ENCODE data around the gene CRYBA2.

Gene CRYBA2

GRCh38 chr2:218983263-218983933 is 9.8 kb downstream of the CRYBA2 start:
- DNase-seq (ENCODE audit: insufficient read length, low spot score) (no peak), FAIRE-seq (no peak)

GRCh38 chr2:218982586-218983262 is 10.5 kb downstream of the CRYBA2 start:
- DNase-seq (ENCODE audit: insufficient read length, low spot score) (no peak), FAIRE-seq (no peak)

- no peak for DNase-seq (ENCODE audit: insufficient read length, low spot score)
Observed at GRCh38 chr2:218981881-218982585, 11.2 kb downstream of the CRYBA2 start.

GRCh38 chr2:218981390-218981880 is 11.8 kb downstream of the CRYBA2 start:
- DNase-seq (ENCODE audit: insufficient read length, low spot score) (no peak), FAIRE-seq (no peak)

More at GRCh38 chr2:218981881-218982585, 11.2 kb downstream of the CRYBA2 start:
- no peak for FAIRE-seq

- no peak for FAIRE-seq
Observed at GRCh38 chr2:218980735-218981389, 12.4 kb downstream of the CRYBA2 start.

GRCh38 chr2:218979846-218980734 is 13.1 kb downstream of the CRYBA2 start:
- peak; percentile 85 for DNase-seq (ENCODE audit: insufficient read length, low spot score)
- FAIRE-seq = peak; percentile 85

More at GRCh38 chr2:218980735-218981389, 12.4 kb downstream of the CRYBA2 start:
- no peak for DNase-seq (ENCODE audit: insufficient read length, low spot score)

GRCh38 chr2:218975060-218975777 is 18.0 kb downstream of the CRYBA2 start:
- FAIRE-seq (no peak), DNase-seq (ENCODE audit: insufficient read length, low spot score) (no peak)

- FAIRE-seq (no peak), DNase-seq (ENCODE audit: insufficient read length, low spot score) (no peak)
Observed at GRCh38 chr2:218970894-218971293, 22.3 kb downstream of the CRYBA2 start.

GRCh38 chr2:218964041-218964771 is 29.0 kb downstream of the CRYBA2 start:
- peak; percentile 68 for FAIRE-seq
- no peak for DNase-seq (ENCODE audit: insufficient read length, low spot score)

GRCh38 chr2:218963601-218964000 is 29.6 kb downstream of the CRYBA2 start:
- DNase-seq (ENCODE audit: insufficient read length, low spot score) = no peak
- no peak for FAIRE-seq

GRCh38 chr2:218962859-218963492 is 30.2 kb downstream of the CRYBA2 start:
- no peak for DNase-seq (ENCODE audit: insufficient read length, low spot score)

GRCh38 chr2:218961651-218962570 is 31.3 kb downstream of the CRYBA2 start:
- DNase-seq (ENCODE audit: insufficient read length, low spot score) = no peak

More at GRCh38 chr2:218962859-218963492, 30.2 kb downstream of the CRYBA2 start:
- no peak for FAIRE-seq

GRCh38 chr2:218961229-218961628 is 32.0 kb downstream of the CRYBA2 start:
- DNase-seq (ENCODE audit: insufficient read length, low spot score) = no peak

More at GRCh38 chr2:218961651-218962570, 31.3 kb downstream of the CRYBA2 start:
- FAIRE-seq = no peak

GRCh38 chr2:218960309-218961165 is 32.7 kb downstream of the CRYBA2 start:
- DNase-seq (ENCODE audit: insufficient read length, low spot score) = no peak
- no peak for FAIRE-seq

More at GRCh38 chr2:218961229-218961628, 32.0 kb downstream of the CRYBA2 start:
- no peak for FAIRE-seq

- no peak for FAIRE-seq
- DNase-seq (ENCODE audit: insufficient read length, low spot score) = no peak
Observed at GRCh38 chr2:218959761-218960308, 33.4 kb downstream of the CRYBA2 start.
